ENCODE data around the gene TMA7.

TMA7 gene

DNA sequence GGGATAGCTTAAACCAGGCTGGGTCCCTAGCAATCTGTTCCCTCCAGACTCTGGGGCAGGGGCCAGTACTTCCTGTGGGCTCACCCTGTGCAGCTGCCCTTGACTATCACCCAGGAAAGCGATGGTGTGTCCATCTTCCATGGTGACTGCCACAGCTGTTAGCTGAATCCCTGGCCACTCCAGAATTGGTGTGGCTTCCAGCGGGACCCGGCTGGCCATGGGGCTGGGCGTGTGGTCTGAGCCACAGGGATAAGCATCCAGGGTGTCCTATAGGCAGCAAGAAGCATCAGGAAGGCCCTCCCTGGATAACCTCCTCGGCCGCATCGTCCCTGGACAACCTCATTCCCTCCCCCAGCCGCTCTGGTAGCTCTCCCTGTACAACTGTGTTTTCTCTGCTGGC is 17.4 kb upstream of the TMA7 start:
- no peak for DNase-seq (ENCODE audit: low read depth in 2 of 3, low spot score in 1 of 3)

DNA sequence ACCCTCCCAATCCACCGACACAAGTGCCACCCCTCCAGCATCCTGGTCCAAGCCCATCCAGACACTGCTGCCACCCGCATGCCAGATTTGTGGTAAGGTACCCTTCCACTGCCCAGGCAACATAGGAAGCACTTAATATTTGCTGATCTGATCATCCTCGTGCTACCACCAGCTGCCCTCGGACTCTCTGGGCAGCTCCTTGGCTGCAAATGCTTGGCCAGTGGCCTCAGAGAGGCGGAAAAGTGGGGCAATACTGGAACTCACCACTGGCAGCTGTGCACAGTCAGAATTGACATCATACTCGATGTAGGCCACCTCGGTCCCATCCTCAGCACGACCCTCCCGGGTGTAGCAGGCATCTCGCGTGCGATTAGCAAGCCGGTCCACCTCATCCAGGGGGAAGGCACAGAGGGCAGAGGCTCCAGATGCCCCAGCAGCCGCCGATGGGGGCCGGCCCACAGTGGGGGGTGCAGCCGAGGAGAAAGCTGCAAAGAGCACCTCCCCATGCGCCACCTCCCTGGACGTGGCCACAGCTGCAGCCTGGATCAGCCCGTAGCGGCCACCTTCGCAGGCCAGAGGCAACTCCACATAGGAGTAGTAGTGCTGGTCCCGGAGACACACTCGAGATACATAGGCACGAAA is 16.7 kb upstream of the TMA7 start:
- DNase-seq (ENCODE audit: low read depth in 2 of 3, low spot score in 1 of 3), result no peak

DNA sequence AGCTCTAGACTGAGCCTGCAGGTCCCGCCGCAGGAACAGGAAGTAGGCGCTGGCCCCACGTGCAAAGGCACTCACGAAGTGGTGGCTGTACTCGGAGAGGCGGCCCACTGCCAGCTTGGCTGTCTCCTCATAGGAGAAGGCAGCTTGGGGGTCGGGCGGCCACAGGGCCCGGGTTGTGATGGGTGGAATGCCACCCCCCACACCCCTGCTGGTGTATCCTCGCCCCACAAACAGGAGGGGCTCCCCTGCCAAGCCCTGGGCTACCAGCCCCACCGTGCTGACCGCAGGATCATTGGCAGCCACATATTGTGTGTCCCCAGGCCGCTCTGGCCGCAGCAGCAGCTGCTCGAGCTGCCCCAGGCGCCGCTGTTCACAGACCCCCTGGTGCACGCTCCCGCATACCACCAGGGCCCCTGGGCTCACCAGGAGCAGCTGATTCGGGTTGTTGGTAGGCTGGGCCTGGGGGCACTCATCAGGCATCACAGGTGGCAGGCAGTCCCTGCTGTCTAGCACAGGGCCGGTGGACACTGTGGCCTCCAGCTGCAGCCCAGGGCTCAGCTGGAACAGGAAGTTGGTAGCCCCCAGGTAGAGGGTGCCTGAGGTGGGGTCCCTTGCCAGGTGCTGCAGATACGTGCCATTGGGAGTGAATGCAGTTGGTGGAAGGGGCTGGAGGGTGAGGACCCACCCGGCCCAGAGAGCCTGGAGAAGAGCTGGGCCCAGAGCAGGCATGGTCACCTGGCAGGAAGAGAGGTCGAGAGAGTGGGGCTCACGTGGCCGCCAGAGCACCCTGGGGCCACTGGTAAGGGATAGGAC is 16.0 kb upstream of the TMA7 start:
- DNase-seq (ENCODE audit: low read depth in 2 of 3, low spot score in 1 of 3), result no peak

DNA sequence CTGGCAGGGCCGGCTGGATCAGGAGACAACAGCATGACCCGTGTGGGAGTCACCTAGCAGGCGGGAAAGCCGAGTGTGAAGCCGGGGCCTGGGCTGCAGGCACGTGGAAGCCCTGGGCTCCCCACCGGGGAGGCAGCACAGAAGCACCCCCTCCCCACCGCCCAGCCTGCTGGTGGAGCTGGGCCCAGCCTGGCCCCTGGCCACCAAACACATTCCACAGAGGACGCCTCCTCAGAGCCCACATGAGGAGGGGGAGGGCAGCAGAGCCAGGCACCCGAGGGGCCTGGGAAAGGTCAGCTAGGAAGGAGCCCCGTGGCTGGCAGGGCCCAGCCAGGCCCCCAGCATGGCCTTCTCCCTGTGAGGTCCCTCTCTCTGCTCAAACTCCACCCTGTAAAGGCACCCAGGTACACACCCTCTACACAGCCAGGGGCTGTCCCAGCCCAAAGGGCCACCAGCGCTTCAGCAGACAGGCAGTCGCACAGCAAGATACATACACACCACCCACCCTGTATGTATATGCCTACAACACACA is 14.7 kb upstream of the TMA7 start:
- DNase-seq (ENCODE audit: low read depth in 2 of 3, low spot score in 1 of 3), result no peak

DNA sequence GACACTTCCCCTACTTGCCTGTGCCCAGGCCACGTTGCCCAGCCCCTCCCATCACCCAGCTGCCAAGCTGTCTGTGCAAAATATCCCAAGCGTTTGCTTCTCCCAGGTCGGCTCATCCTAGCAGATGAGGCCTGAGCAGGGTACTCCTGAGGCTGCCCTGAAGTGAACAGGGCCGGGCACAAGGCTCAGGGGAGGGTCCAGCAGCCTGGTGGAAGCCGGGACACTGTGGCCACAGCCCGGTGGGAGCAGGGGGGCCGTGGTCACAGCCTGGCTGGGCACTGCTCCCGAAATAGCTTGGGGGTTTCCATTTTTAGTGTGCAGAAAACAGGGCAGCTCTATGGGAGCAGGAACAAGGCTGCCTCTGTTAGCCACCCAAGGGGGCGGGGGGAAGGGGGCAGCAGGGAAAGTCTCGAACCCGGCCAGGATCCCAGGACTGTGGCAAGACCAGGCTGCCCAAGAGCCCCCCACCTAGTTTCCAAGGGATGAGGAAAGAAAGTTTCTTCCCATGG is 13.6 kb upstream of the TMA7 start:
- no peak for DNase-seq (ENCODE audit: low read depth in 2 of 3, low spot score in 1 of 3)

DNA sequence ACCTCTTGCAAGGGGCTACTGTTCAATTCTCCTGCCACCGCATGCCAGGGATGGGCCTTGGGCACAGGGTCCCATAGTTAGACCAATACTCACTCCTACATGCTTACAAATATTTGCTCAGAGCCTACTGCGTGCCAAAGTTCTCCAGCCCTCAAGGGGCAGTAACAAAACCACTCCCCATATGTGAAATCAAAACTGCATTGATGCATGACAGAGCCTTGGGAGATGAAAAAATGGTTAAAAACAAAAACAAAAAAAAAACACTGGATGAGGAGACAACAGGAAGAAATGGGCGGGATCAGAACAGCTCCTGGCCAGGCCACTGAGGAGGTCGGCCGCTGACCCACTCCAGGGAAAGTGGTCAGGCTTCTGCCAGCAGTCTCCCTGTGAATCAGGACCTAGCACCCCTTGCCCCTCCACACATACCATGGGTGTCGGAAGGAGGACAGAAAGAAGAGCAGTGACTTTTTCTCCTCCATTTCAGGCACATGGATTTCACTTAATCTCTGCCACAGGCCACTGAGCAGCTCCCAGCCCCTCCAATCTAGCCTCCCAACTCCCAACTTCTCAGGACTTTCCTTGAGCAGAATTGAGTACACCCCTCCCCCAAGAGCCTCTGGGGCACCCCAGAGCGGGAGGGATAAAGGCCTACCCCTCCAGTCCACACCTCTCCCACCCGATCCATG is 13.0 kb upstream of the TMA7 start:
- DNase-seq (ENCODE audit: low read depth in 2 of 3, low spot score in 1 of 3), result no peak

DNA sequence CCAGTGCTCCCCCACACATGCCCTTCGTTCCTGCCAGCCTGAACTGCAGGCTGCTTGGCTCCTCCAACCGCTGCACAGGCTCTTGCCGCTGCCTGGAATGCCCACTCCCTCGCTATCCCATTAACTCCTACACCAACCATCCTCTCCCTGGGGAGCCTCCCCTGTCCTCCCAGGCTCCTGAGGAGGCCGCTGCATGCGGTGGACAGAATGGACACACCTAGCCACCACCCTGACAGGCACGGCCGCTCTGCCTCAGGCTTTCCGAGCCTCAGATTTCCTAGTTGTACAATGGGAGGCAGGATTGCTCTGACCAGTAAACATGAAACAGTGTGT is 12.5 kb upstream of the TMA7 start:
- no peak for DNase-seq (ENCODE audit: low read depth in 2 of 3, low spot score in 1 of 3)

DNA sequence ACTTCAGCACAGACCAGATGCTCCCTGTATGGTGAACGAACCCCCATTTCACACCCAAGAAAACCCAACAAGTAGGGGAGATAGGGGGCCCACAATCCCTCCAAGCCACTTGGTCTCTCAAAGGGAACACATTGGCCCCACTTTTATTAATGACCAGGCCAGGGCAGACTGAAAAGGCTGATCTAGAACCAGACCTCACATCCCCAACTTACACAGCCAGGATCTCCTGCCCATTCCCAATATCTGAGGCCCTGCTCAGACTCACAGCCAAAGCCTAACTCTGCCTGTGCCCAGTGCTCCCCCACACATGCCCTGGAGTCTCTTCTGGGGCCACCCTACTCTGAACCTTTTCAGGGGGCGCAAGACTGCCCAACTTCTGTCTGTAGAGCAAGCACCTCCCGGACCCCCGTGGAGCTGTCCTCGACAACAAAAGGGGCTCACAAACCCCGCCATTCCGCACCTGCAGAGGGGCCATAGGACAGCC is 11.9 kb upstream of the TMA7 start:
- DNase-seq (ENCODE audit: low read depth in 2 of 3, low spot score in 1 of 3), result no peak

DNA sequence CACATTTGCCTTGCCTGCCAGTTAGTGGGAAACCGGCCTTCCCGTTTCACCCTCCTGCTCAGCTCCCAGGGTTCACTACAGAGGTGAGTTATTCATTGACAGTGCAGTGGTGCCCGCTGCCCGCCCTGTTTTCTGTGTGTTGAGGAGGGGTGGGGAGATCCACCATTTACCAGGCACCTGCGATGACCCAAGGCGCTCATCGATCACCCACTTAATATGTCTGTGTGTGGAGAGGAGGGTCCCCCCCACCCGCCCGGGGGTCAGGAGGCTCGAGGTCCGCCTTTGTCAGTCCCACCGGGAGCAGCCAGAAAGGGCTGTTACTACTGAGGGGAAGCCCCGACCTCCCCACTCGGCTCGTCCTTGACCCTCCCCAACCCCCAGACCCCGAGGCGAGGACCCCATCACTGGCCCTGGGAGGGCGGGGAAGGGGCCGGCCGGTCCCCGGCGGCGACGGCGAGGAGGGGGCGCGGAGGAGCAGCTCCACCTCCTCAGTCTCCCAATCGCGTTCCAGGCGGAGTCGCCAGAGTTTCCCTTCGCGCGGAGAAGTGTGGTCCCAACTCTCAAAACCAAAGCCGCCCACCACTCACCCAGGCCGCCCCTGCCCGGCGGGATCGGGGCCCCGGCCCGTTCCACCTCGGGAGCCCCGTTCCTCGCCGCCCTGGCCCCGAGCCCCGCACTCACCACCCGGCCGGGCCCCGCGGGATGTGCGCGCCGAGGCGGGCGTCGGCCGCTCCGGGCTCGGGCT is 11.3 kb upstream of the TMA7 start:
- DNase-seq (ENCODE audit: low read depth in 2 of 3, low spot score in 1 of 3), result peak in 1 of 3 donors; percentile 8

DNA sequence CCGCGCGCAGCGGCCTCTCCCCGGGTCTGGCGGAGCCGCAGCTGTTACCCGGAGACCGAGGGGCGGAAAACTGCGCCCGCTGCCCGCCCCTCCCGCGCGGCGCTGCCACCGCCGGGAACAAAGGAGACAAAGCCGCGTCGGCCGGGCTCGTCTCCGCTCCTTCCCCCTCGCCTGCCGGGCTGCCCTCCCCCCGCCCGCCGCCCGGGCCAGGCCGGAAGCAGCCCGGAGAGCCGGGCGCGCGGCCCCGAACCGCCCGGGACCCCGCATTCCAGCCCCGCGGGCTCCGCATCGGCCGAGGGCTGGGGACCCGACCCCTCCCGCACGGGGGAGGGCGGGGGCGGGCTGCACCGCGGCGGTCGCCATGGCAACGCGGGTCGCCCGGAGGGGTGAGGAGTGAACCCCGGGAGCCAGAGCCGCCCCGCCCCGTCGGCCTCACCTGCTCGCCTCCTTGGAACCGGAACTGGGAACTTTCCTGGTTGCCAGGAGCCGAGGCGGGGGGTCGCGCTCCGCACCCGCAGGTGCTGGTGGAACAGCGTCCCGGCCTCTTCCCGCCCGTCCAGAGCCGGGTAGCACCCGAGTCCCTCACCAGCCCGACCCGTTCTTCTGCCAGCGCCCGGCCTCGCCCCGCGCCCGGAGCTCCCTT is 10.6 kb upstream of the TMA7 start:
- peak in 2 of 3 donors; percentile 24 to 45 for DNase-seq (ENCODE audit: low read depth in 2 of 3, low spot score in 1 of 3)

DNA sequence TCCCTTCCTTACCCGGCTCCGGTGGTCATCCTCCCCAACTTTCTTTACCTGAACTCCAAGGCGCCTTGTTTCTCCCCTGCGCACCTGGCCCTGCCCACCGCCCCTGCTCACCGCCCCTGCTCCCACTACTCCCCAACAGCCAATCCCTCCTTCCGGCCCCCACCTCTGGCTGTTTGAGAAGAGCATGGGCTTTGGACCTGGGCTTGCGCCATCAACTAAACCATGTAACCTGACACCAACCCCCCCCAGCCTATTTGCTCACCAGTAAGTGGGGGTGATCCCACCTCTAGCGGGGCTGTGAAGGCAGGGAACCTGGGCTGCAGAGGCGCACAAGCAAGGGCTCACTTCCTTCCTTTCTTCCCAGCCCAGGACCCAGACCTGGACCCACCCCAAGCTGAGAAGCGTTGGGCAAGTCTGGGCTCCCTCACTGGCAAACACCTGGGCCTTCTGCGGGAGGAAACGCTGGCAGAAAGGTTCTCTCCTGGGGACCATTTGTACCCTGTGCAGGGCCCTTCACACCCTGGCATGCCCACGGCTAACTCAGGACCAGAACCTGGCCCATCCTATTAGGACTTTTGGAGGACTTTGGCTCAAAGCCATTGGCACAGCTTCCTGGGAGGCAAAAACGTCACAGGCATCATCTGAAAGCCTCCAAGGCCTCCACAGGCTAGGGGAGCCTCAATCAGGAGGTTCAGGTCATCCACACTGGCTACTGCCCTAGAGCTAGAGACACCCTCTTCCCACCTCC is 9.9 kb upstream of the TMA7 start, which contains the start of gene PLXNB1:
Gene PLXNB1 (minus strand): TSS at position 127 of the 748 bp plus-strand sequence. CDS start 5,475 bp downstream, outside the sequence.
- no peak for DNase-seq (ENCODE audit: low read depth in 2 of 3, low spot score in 1 of 3)

DNA sequence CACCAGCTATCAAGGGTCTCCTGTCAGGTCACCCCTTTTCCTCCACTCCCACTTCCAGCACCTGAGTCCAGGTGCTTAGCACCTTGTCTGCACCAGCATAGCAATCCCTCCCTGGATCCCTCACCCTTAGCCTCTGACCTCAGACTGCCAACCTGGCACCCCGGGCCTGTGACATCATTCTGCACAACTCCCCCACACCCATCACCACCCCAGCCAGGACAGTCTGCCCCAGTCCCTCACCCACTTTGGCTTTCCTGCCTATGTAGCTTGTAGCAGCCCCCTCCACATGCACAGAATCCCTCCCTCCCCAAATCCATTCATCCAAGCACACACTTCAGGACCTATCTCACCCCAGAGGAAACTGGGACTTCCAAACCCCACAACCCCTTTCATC is 9.4 kb upstream of the TMA7 start:
- no peak for DNase-seq (ENCODE audit: low read depth in 2 of 3, low spot score in 1 of 3)

DNA sequence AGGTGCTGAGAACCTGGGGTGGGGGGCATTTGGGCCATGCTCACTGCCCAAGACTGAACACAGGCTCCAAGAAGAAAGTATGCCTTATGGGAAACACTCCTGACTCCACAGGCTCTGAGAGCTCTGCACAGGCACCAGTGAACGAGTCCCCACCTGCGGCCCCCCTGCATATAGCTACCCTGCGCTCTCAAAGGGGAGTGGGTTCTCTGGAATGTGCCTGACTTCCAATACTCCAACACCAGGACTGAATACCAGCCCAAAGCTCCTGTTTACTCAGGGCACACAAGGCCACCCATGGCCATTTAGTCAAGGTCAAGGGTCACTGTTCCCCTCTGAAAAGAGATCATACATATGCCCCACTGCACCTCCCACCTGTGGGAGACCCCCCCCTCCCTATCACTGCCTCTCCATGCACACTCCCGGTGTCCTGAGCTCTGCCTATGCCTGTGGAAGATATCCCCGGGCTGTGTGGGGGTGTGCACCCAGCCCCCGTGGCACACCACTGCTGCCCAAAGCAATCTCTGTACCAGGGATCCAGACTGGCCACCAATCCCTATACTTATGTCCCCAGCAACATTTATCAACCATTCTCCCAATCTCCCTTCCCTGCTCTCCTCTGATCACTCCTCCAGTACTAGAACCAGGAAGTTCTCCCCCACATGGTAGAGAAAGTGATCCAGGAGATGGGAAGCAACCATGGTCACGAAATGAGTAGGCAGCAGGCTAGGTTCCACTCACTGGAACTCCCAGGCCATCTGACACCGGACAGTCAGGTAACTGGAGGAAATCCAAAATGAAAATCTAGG is 8.6 kb upstream of the TMA7 start:
- DNase-seq (ENCODE audit: low read depth in 2 of 3, low spot score in 1 of 3), result no peak

DNA sequence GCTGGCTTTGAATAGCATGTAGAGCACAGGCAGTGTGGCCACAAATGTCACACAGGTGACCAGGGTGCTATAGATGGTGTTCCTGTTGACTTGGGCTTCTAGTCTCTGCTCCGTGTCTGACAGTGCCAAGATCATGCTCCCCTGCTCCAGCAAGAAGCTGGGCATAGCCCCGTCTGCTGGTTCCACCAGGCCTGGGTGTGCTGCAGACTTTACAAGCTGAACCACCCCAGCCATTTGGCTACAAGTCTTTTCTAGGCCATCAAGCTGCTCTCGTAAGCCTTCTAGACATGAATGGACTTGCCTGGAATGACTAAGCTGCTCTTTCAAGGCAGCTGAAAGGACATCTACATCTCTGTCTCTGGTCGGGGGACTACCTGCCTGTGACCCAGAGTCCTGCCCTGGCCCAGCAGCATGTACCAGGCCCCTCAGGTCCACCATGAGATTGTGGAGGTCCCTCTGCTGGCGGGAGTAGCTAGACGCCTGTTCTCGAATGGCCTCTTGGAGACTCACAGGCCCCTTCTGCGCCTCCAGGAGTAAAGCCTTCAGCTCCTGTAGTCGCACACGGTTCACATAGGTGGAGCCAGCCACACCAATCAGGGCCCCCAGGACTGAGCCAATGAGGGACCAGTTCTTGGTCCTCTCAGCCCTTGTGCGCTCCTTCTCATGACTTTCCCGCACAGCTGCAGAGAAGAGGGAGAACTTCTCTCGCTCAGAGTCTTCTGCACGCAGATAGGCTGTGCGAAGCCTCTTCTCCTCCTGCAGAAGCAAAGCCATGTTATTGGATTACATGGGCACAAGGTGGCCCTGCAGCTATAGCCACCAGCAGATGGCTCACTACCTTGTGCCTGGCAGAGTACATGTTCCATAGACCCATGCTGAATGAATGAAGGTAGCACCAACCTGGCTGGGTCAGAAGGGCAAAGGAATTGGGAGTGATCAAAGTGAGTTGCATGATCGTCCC is 7.4 kb upstream of the TMA7 start:
- DNase-seq (ENCODE audit: low read depth in 2 of 3, low spot score in 1 of 3), result no peak

DNA sequence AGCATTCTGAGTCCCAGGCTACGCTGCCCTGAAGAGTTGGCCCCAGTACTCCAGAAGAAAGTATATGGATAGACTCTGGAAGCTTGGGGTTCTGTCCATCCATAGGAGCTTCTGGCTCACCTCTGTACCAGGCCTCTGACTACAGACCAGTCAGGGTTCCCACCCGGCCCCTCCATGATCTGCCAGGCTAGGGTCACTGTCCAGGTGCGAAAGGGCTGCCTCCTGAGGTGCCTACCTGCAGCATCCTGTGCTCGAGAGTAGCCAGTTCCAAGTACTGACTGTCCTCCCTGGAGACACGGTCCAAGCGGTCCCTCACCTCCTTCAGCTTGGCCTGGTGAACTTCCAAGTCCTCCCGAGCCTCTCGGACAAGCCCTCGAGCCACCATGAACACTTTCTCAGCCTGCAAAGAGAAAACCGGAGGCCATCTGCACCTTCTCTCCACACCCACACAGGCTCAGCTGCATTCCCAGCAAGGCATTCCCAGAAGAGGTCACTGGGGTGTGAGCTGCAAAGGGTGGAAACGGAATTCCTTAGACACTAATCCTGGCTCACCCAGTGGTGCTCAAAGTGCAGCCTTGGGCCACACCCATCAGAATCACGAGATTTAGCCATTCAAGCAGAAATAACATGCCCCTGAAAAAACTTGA is 6.5 kb upstream of the TMA7 start:
- DNase-seq (ENCODE audit: low read depth in 2 of 3, low spot score in 1 of 3), result no peak

DNA sequence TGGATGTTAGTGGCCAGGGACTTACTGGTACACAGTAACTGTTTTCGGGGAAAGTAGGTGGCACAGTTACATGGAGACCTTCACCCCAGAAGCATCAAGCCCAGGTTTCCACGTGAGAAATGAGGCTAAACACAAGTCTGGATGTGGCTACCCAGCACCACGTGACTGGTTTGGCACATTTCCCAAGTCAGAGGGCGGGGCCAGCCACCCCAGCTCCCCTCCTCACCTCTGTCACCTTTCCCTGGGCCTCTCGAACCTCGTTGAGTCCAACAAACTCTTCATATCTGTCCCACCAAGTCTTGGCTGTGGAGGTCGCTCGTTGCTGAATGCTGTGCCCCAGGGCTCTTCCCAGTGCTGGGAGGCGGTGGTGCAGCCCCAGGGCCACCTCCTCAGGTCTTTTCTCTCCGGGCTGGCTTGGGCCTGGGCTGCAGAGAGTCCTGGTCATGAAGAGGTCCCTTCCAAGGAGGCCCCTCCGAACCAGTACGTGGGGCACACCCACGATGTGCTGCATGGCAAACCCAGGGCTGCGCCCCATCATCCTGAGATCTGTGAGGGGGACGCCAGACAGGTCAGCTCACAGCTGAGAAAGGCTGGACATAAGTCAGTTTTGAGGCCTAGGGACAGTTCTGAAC is 5.3 kb upstream of the TMA7 start:
- no peak for DNase-seq (ENCODE audit: low read depth in 2 of 3, low spot score in 1 of 3)

DNA sequence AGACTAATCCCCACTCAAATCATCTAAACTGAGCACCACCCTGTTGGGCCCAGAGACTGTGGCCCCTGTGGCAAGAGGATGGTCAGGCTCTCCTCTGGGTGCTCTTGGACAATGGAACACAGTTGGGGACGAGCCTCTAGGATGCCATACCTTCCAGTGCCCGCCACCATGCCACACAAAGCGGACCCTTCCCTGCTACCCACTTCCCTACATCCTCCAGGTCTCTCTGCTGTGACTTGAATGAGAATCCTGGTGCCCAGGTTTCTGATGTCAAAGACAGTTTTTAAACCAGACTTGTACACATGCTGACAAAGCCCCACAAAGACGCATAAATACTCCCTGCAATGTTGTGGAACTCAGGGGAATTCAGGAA is 4.8 kb upstream of the TMA7 start:
- DNase-seq (ENCODE audit: low read depth in 2 of 3, low spot score in 1 of 3), result no peak
